Myocyte (in vitro differentiated cells): ENCODE measurements around the gene QKI. TPM values are rescaled to one million over a fixed set of nuclear protein-coding genes. Genes with fewer than 3 reads are reported as not detected.

Source experiments
- DNase-seq: peaks from one replicate; pipeline ENCODE4 v3.0.0-alpha.2; 2012; ENCODE audit warnings: low read depth
- total RNA-seq: library from RNA; depleted of rRNA; stranded (reverse); fragments of >200 nt; gene quantifications from 2 replicates; pipeline ENCODE4 v1.2.3, GENCODE V29; 2014

QKI gene
- total RNA-seq, 1 donor from 2014 or later, result 423 TPM

DNA sequence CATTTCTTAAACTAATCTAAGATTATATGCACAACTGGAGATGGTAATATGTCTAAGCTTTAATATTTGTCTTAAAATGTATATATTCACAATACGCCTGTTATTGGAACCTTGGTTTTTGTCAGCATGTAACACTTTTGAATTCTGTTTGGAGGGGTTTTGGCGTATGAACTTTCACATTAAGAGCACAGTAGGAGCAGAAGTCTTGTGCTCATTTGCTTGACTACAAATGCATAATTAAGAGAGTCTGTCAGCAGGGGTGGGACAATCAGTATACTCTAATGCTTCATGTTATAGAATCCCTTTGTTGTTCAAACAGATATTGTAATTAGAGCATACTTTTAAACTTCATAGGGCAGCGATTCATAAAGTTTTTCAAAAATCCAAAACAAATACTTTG lies 112.8 kb downstream of the QKI start:
- no peak for DNase-seq

DNA sequence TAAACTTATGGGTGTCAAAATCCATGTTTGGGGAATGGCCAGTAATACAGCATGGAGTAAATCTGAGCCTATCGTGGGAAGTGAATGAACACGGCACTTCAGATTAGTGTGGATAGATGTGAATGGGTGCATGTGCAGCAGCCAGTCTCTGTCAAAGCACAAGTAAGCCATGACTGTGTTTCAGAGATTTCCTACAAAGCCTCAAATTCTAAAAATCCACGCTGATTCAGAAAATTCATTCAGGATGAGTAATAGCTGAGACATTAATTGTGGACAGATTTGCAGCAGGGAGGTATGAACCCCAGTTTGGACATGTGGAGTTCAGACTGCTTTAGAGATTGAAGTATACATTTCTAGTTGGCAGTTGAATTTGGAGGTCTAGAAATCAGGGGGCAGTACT lies 115.1 kb downstream of the QKI start:
- DNase-seq, result peak; percentile 58

GRCh38 chr6:163530406-163530805 lies 115.9 kb downstream of the QKI start:
- DNase-seq, result no peak

DNA sequence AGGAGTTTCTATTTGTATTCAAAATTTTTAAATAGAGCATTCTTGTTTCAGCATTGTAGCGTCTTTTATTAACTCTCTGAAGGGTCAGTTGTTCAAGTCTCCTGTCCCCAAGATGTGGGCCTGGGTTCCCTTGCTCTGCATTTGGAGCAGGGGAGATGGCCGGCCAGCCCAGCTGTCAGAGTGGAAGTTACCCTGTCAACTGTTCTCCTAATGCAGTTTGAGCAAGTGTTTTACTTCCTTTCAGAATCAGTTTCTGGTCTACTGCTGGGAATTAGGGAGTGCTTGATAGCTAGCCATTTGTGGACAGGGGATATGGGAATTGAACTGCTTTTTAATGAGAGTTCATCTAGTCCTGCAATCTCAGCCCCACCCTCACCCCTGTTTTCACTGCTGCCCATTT lies 116.6 kb downstream of the QKI start:
- DNase-seq, result peak; percentile 62

DNA sequence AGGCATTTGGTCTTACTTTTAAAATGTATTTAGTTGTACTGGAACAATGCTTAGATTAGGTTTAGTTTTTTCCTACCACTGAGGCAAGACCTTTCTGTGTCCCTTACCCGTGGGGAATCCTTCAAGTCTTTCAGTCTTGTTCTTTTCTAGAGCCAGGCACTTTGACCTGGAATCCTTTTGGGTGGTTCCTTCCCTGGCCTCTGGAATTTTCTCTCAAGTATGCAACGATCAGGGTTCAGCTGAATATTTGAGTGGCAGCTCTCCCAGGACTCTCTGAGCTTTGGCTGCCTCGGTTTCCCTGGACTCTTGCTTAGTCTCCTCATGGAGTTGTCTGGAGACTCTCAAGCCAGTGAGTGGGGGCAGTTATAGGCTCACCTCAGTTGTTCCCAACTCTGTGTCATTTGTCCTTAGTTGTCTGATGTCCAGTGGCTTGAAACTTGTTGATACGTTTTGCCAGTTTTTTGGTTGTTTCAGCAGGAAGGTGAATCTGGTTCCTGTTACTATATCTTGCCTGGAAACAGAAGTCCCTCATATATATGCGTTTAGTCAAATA lies 118.1 kb downstream of the QKI start:
- DNase-seq, result no peak

DNA sequence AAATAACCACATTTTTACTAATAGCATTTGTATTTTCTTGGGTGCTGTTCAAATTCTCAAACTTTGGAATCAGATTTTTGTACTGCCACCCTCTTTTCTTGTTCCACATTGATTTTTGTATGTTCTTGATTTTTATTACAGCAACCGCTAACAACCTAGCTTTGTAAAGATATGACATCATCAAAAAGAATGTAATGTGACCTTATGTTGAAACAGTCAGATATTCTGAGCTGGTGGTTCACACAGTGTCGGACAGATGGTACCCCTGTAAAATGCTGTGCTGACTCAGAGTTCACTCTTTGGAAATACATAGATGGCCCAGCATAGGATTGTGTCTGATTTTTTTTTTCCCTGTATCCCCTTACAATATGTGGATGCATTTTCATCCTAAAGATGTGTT lies 118.9 kb downstream of the QKI start:
- DNase-seq, result peak; percentile 78

- peak; percentile 58 for DNase-seq
These were observed 122.3 kb downstream of the QKI start for GRCh38 chr6:163536770-163537169.

DNA sequence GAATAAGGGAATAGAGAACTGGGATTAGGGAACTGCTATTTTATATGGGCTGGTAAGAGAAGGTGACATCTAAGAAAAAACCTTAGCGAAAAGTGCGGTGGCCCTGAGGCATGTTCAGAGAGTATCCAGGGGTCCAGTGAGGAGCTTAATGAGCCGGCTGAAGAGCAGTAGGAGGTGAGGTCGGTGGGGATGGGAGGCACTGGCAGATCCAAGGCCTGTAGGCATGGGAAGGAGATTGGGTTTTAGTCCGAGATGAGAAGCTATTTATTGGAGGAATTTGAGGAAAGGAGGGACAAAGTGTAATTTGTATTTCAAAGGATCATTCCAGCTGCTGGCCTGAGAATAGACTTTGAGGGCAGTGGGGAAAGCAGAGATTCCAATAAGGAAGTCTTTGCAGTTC lies 123.8 kb downstream of the QKI start:
- DNase-seq, result no peak

- DNase-seq, result no peak
These were observed 124.7 kb downstream of the QKI start for GRCh38 chr6:163539101-163539762.

DNA sequence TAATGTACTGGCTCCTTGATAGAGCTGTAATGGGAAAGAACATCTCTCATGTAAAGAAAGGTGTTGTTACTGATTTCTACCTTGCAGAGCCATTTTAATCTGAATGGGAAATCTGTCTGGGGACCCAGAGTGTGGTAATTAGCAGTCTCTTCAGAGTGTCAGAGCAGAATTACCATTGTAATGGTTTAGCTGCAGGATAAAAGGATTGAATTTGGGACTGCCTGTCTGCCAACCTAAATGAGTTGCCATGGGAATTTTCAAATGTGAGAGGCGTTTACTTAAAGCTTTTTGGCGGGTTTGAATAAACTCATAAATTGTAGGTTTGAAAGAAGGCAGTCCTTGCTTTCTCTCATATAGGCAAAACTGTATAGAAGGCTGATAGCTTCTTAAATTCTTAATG lies 128.8 kb downstream of the QKI start:
- DNase-seq, result no peak

GRCh38 chr6:163545370-163545769 lies 130.9 kb downstream of the QKI start:
- DNase-seq, result no peak

DNA sequence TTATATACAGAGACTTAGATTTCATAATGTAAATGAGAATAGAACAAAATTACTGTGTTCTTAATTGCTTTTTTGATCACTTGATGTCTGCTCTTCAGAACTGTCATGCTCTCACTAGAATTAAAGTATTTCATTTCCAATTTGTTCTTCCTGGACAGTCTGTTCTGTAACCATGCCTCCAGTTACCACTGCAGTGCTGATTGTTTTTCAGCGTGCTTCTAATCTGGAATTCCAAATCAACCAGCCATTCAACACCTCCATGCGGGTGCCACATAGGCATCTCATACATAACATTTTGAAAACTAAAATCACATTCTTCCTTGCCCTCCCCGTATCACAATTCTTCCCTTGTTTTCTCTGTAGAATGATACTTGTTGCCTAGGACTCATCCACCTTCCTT lies 132.8 kb downstream of the QKI start:
- DNase-seq, result no peak

GRCh38 chr6:163548624-163549023 lies 134.1 kb downstream of the QKI start:
- no peak for DNase-seq

DNA sequence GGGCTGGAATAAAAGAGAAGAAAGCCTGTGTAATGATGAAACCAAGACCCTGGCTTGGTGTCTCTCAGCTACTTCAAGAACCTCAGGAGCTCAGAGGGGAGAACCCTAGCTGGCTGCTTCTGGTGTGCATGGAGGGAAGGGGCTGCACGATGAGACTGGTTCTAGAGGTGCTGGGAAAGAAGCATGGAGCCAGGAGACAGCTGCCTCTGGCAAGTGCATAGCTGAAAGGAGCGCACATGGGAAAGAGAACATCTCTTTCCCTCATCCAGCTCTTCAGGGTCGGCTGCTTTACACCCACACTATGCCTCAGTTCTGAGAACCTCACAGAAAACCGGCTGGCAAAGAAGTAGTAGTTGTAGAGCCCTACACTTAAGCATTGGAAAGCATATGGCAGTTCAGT lies 139.5 kb downstream of the QKI start:
- DNase-seq, result peak; percentile 27

DNA sequence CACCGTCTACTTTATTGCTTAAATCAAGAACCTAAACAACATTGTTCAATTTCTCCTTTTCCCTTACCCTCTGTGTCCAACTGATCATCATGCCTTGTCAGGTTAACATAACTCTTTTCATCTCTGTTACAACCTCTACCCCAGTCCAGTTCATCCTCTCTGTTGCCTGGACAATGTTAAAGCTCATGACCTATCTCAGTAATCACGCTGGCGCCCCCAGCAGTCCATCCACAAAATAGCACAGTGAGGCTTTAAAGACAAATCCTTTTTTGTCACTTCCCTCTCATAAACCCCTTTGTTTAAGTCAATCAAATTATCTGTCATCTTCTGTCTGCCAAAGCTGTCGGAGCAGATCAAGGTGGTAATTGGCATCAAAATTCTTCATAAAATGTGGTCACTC lies 140.1 kb downstream of the QKI start:
- no peak for DNase-seq

GRCh38 chr6:163559661-163560060 lies 145.1 kb downstream of the QKI start:
- no peak for DNase-seq

DNA sequence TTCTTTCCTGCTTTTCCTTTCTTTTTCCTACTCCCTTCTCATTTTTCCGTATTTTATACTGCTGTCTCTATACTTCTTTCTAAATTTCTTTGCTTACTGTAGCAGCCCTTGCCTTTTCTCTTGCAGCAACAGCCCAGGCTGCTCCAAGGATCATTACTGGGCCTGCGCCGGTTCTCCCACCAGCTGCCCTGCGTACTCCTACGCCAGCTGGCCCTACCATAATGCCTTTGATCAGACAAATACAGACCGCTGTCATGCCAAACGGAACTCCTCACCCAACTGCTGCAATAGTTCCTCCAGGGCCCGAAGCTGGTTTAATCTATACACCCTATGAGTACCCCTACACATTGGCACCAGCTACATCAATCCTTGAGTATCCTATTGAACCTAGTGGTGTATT lies 148.8 kb downstream of the QKI start:
- no peak for DNase-seq

GRCh38 chr6:163564534-163564933 lies 150.0 kb downstream of the QKI start:
- peak; percentile 63 for DNase-seq

- DNase-seq, result peak; percentile 92
These were observed 150.6 kb downstream of the QKI start for GRCh38 chr6:163565140-163565539.

DNA sequence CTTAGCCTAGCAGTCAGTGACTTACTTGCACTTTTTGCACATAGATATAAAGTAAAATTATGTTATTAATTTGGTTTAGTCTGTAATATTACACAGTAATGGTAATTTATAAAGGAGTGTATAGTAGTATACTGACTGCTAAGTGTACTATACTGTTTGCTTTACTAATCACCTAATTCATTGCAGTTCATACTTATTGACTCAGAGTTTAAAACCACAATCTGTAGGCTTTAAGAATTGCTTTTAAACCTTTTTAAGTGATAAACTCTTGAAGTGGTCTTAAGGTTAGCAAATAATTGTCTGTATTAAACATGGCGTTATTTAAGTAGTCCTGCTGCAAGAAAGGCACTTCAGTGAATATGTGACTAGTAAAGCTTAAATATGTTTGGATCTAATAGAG lies 151.5 kb downstream of the QKI start:
- no peak for DNase-seq

DNA sequence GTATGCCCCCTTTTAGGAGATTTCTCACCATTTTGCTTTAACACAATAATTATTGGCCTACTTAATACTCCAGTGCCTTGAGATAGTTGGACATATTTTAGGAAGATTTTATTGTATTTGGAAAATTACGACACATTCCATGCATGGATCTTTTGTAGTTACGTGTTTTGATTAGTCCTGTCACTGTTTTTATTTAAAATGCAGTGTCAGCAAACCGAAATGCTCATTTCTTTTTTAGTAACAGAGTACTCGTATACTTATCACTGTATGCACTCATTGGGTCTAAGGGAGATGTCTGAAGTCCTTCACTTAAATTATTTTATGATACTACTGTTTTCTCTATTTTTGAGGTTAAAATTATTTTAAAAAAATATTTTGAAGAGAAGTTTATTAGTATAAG lies 153.8 kb downstream of the QKI start:
- no peak for DNase-seq

DNA sequence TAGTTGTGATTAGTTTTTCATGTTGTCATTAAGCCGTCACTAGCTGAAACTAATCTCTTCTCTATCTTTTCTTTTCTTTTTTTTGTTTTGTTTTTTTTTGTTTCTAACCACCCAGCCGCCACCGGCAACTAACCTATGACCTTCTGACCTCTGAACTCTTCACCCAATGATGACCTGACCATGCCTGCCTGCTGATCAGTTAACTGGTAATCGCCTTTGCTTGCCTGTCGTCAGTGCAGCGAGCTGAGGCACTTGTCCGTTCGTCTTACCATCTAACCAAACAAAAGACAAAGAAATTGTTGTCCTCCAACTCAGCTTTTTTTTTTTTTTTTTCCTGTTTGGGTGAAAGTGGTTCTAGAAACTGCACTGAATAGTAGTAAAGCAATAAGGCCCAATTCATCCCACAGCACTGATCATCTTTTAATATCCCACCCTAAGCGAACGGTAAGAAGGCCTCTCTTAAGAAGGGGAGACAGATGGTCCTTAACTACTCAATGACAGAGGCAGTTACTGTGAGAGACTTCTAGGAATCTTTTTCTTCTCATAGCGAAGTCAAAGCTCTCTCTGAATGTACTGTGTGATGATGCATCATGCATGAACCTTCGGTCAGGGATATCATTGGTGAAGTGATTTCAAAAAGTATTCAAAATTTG lies 156.2 kb downstream of the QKI start:
- no peak for DNase-seq

DNA sequence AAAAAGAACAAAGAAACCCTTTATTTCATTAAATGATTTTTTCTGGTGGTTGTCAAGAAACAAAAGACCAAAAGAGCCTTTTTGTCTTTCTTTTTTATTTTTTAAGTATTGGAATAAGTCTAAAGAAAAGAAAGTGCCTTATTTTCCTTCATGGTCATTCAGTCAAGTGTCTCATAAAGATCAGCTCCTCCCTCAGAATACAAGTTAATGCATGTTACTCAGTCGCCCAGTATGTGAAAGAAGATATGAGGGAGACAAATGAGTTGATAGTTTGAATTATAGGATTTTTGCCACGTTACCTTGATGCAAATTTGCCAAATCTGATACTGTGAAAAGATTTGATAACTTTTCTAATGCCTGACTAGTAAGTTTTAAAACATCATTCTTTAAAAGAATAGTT lies 157.2 kb downstream of the QKI start:
- DNase-seq, result no peak
